Measurements from ENCODE around the gene REL. TPM values are rescaled to one million over a fixed set of nuclear protein-coding genes. Genes with fewer than 3 reads are reported as not detected.

REL gene
- total RNA-seq, 1 experiment from 2014 or later: 6.2 TPM

- WGBS (ENCODE audit: extremely low coverage, insufficient read length, low lambda C conversion rate): no CpG with 5 or more reads among the region's 2 CpGs
- H3K27me3 Mint-ChIP-seq (ENCODE audit: low read depth): no peaks in the 10 kb centered on the region
- no peak overlapping the region for H4K5ac ChIP-seq (ENCODE audit: insufficient read length, low read depth, low read length)
Measured at GRCh38 chr2:60939622-60940021, 58.2 kb downstream of the REL start.

More at GRCh38 chr2:60939622-60940021, 58.2 kb downstream of the REL start:
- no peak overlapping the region for H3K56ac ChIP-seq (ENCODE audit: insufficient read length, low read depth, low read length)
- no peak overlapping the region for H2BK12ac ChIP-seq (ENCODE audit: insufficient read length, low read depth, low read length)
- no peak overlapping the region for H4K8ac ChIP-seq (replicated peaks; ENCODE audit: insufficient read length, low read depth, low read length)
- H3K9me3 Mint-ChIP-seq: no peaks in the 10 kb centered on the region
- DNase-seq: no peak
- no peak overlapping the region for H3K9ac ChIP-seq (ENCODE audit: extremely low read depth, insufficient read length, low read length)
- H3K4ac ChIP-seq (ENCODE audit: low read depth, low read length): no peak overlapping the region
- H3K79me1 ChIP-seq (ENCODE audit: insufficient read depth, low read depth, low read length, poor library complexity, severe bottlenecking): no peaks in the 10 kb centered on the region
- no peak overlapping the region for H3K27ac ChIP-seq (ENCODE audit: insufficient read length, low read depth, low read length)
- no peaks in the 10 kb centered on the region for H3K4me1 Mint-ChIP-seq
- no peak overlapping the region for H2BK15ac ChIP-seq (ENCODE audit: low read depth, low read length)
- no peak overlapping the region for H2BK5ac ChIP-seq (ENCODE audit: insufficient read length, low read length)
- no peak overlapping the region for H3K27ac Mint-ChIP-seq
- H3K27me3 ChIP-seq (ENCODE audit: insufficient read depth, low read length): no peaks in the 10 kb centered on the region
- no peaks in the 10 kb centered on the region for H3K4me1 ChIP-seq (ENCODE audit: insufficient read depth, low read length)
- no peak overlapping the region for H4K91ac ChIP-seq (ENCODE audit: insufficient read length, low read depth, low read length)
- H3K9me3 ChIP-seq (ENCODE audit: control insufficient read depth, low read depth, low read length): no peaks in the 10 kb centered on the region
- H3T11ph ChIP-seq (ENCODE audit: low read length): no peak overlapping the region
- no peak overlapping the region for H3K4me3 Mint-ChIP-seq
- no peaks in the 10 kb centered on the region for H3K79me2 ChIP-seq (ENCODE audit: insufficient read depth, low read length)
- H3K18ac ChIP-seq (ENCODE audit: insufficient read length, low read depth, low read length): no peak overlapping the region
- no peak overlapping the region for H3K4me2 ChIP-seq (ENCODE audit: insufficient read depth, insufficient read length, low read length)
- no peaks in the 10 kb centered on the region for H3K23me2 ChIP-seq (ENCODE audit: insufficient read length, low read depth, low read length, poor library complexity, severe bottlenecking)
- H4K20me1 ChIP-seq (ENCODE audit: control insufficient read depth, insufficient read depth, insufficient read length): no peaks in the 10 kb centered on the region
- TF ChIP-seq CTCF (conservative IDR thresholded peaks at IDR 0.05): no peak
- no peak overlapping the region for H2BK120ac ChIP-seq (ENCODE audit: low read depth, low read length, poor library complexity, severe bottlenecking)
- no peaks in the 10 kb centered on the region for H3K36me3 Mint-ChIP-seq (ENCODE audit: insufficient read depth in 1 of 3, low read depth in 3 of 3)
- no peak overlapping the region for H3K23ac ChIP-seq (ENCODE audit: insufficient read length, low read depth, low read length)
- no peak overlapping the region for H2AFZ ChIP-seq (ENCODE audit: low read length)
- H2AK5ac ChIP-seq (ENCODE audit: insufficient read length, low read length): no peak overlapping the region
- H2BK20ac ChIP-seq (ENCODE audit: low read depth, low read length, poor library complexity, severe bottlenecking): no peak overlapping the region
- no peak overlapping the region for H3K14ac ChIP-seq (ENCODE audit: insufficient read depth, low read length)
